Colon (tissue), 2 donors: ENCODE measurements around the gene MAP4K1.
"Not testable (repeated sequence)": the region's sequence is repeated elsewhere in the genome, so short reads cannot be mapped to it uniquely, and the experiment has no call there.

Experiments
- FAIRE-seq: peaks from 2 replicates; lab custom pipeline; 2012; peaks lifted over from hg19 to GRCh38; lab: Jason Lieb, UNC
- donor health status: control.
- donor health status: control.

The MAP4K1 gene

DNA sequence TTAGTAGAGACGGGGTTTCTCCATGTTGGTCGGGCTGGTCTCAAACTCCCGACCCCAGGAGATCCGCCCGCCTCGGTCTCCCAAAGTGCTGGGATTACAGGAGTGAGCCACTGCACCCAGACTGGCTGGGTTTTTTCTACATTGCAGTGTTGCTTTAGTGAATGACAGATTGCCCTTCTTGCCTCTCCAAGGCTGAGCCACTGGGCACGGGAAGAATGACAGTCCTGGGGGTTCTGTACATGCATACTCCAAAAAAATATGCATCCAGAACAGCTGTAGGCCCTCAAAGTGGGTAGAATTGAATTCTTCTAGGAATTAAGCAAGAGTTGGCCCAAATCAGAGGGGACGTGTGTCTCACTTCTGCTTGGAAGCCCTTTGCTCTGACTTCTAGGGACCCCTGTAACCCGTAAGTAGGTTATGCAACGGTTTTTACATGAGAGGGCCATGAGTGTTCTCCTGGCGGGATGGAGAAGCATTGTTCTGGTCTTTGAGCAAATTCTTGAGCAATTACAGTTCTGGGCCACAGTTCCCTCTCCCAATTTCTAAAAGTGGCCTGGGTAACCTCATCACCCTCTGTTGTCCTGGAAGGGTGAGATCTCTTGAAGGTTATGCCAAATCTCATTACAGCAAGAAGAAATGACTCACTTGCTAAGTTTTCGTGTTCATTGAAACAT, 33.3 kb upstream of the MAP4K1 start:
- FAIRE-seq = no peak

GRCh38 chr19:38650172-38650775, 32.5 kb upstream of the MAP4K1 start:
- no peak for FAIRE-seq

- no peak for FAIRE-seq
Measured at GRCh38 chr19:38649305-38650171, 31.8 kb upstream of the MAP4K1 start.

DNA sequence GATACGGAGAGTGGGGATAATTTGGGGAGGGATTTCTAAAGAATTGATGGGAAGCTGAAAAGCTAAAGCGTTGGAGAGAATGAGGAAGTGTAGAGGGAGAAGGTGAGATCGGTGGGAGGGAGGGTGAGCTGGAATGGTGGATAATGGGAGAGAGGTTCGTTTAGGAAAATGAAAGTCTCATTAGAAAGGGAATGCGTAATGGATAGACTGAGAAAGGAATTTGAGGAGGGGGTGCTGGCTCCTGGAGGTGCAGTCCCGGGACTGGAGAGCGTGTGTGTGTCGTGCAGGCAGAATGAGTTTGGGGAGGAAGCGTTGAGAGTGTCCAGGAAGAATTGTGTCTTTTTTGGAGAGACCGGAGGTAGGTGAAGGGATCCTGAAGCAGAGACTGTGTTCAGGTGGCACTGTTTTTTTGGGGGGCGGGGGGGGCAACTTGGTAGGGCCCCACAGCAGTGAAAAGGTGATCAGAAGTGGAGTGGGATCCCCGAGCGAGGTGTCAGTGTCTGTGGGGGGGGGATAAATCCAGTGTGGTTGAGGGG, 31.1 kb upstream of the MAP4K1 start:
- no peak for FAIRE-seq

GRCh38 chr19:38647966-38648768, 30.4 kb upstream of the MAP4K1 start:
- no peak for FAIRE-seq

GRCh38 chr19:38647368-38647965, 29.7 kb upstream of the MAP4K1 start, which contains the start of gene ACTN4:
ACTN4 (plus strand) TSS chr19:38647649; CDS start chr19:38647746, 97 bp downstream.
- FAIRE-seq = no peak

- no peak for FAIRE-seq
Measured at GRCh38 chr19:38644719-38645118, 27.0 kb upstream of the MAP4K1 start.

GRCh38 chr19:38642176-38642575, 24.4 kb upstream of the MAP4K1 start:
- FAIRE-seq = no peak

DNA sequence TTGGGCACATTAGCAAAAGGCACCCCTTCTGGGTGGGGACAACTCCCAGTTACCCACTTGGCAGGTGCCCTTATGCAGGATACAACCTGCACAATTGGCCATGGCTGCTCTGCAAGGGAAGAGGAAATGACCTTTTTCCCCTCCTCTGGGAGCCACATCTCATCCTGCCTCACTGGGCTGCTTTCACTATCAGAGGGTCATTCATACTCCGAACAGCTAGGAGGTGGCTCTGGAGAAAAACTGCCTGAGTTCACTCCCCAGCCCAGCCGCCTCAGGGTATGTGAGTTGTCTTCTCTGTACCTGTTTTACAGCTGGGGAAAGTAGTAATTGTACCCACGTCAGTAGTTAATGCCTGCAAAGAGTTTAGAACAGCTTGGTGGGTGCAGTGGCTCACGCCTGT, 22.6 kb upstream of the MAP4K1 start:
- no peak for FAIRE-seq

- no peak for FAIRE-seq
Measured at GRCh38 chr19:38639679-38640078, 21.9 kb upstream of the MAP4K1 start.

DNA sequence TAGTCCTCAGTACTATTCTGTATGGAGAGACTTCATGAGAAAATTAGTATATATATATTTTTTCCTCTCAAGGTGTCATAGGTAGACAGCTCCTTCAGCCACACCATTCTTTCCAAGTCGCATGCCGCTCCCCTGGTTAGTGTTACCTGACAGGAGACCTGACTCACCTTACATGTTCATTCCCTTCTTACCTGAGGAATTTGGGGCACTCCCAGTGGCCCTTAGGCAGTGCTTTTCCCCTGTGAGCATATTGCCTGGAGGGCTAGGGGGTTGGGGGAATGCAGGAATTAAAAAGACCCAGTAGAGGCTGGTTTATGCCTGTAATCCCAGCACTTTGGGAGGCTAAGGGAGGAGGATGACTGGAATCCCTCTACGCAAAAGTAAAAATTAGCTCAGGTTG, 20.7 kb upstream of the MAP4K1 start:
- no peak for FAIRE-seq

DNA sequence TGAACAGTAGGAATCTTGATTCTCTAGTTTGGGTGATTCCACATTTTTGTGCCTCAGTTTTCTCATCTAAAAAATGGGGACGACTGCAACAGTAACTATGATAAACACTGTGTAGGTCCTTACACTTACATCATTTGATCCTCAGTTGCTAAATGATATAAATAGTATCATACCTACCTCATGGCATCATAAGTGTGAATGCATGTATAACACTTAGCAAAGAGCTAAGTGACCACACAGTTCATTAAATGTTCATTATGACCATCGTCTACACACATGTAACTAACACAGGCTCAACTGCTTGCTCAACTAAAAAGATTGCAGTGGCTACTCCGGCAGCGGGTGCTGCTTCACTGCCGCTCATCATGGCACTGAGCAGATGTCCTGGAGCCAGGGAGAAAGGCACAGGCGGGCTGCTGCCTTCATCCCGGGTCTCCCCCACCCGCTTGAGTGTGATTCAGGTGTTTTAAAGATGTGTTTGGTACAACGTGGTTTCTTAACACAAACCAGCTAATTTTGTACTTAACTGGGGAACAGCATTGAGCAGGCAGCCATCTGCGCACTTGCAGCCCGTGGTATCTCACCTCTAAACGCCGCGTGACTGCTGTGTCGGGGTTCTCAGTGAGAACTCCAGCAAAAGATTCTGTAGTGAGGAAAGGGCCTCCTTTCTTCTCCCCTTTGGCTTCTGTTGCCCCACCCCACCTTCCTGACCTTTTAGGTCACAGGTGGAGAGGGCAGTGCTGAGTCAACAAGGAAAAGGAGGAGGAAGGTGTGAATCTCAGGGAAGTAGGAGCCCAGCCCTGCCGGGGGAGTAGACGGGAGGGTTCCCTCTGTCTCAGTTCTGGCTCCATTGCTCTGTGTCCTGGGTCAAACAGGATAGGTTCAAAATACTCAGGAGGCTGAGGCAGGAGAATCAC, 18.0 kb upstream of the MAP4K1 start:
- FAIRE-seq = no peak

DNA sequence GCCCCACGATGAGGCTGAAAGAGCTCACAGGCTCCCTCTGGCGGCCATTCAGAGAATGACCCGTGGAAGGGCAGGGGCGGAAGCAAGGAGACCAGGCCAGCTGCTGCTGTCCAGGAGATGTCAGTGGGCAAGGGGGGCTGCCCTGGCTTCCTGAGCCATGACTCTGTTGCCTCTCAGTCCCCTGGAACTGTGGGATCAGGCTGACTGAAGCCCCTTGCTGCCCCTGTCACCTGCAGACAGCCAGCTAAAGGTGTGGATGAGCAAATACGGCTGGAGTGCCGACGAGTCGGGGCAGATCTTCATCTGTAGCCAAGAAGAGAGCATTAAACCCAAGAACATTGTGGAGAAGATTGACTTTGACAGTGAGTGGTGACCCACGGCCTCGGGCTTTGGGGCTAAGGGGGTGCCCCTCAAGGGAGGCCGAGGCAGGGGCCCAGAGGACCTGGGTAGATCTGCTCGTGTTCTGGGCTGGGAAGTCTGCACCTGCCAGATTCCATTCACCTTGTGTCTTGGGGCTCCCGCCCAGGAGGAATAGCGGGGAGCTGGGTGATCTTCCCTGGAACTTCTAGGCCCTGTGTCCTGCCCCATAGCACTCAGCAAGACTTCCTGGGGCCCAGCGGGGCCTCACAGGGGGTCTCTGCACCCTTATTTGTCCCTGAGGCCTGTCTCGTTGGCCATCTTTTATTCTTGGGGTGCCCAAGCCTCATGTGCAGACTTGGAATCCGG, 17.2 kb upstream of the MAP4K1 start:
- FAIRE-seq = no peak

- no peak for FAIRE-seq
Measured at GRCh38 chr19:38632476-38633213, 14.9 kb upstream of the MAP4K1 start.

DNA sequence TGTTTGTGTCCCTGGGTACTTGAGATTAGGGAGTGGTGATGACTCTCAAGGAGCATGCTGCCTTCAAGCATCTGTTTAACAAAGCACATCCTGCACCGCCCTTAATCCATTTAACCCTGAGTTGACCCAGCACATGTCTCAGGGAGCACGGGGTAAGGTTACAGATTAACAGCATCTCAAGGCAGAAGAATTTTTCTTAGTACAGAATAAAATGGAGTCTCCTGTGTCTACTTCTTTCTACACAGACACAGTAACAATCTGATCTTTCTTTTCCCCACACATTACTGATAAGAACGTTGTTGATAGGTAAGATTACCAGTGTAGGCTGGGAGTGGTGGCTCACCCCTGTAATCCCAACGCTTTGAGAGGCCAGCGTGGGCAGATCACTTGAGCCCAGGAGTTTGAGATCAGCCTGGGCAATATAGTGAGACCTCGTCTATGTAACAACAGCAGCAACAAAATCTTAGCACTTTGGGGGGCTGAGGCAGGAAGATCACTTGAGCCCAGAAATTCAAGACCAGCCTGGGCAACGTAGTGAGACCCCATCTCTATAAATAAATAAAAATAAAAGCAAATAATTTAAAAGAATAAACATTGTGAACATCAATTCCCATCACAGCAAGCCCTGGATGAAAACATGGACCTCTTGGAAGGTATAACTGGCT, 14.2 kb upstream of the MAP4K1 start:
- FAIRE-seq = not testable (repeated sequence)

GRCh38 chr19:38631301-38631700, 13.5 kb upstream of the MAP4K1 start:
- not testable (repeated sequence) for FAIRE-seq

DNA sequence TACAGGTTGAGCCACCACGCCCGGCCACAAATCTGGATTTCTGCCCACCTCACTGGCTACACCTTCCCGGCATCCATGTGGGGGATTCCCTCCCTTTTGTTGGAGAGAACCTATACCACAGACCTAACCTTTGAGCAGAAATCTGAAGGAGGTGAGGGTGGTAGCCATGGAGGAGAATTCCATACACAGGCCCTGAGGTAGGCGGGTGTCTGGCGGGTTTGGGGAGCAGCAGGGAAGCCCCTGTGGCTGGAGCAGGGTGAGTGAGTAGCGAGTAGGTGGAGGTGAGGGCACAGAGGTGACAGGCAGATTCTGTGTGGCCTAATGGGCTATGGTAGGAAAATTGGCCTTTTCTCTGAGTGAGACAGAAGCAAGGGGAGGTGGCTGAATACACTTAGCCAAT, 11.8 kb upstream of the MAP4K1 start:
- FAIRE-seq = no peak

DNA sequence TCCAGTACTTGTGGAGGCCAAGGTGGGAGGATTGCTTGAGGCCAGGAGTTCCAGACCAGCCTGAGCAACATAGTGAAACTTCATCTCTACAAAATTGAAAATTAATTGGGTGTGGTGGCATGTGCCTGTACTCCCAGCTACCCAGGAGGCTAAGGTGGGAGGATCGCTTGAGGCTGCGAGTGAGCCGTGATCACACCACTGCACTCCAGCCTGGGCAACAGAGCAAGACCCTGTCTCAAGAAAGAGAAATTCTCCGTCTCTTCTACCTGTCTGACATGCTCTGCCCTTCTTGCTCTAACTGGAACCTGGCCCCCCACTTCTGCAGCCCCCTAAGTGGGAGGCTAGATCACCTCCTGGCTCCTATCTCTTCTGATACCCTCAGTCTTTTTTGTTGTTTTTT, 8.6 kb upstream of the MAP4K1 start:
- no peak for FAIRE-seq
